DMS153 treated with DMSO at 0.1 percent for 48 hours (cell line): ENCODE data around the gene SLC1A2.

Source experiments
- DNase-seq: peaks from one replicate; lab custom pipeline; 2025; ENCODE audit not compliant: unreplicated experiment; lab: John Stamatoyannopoulos, UW

Gene SLC1A2

GRCh38 chr11:35414311-35414710, 5.0 kb downstream of the SLC1A2 start:
- DNase-seq: no peak

- no peak for DNase-seq
These were observed 5.8 kb downstream of the SLC1A2 start for GRCh38 chr11:35413598-35413997.

GRCh38 chr11:35412285-35412684, 7.1 kb downstream of the SLC1A2 start:
- DNase-seq: no peak

GRCh38 chr11:35407041-35407440, 12.3 kb downstream of the SLC1A2 start:
- DNase-seq: no peak

GRCh38 chr11:35404388-35404775, 15.0 kb downstream of the SLC1A2 start:
- DNase-seq: no peak

GRCh38 chr11:35403765-35404387, 15.5 kb downstream of the SLC1A2 start:
- DNase-seq: no peak

GRCh38 chr11:35402751-35403660, 16.4 kb downstream of the SLC1A2 start:
- DNase-seq: no peak

GRCh38 chr11:35398881-35399280, 20.5 kb downstream of the SLC1A2 start:
- no peak for DNase-seq

- DNase-seq: no peak
These were observed 24.4 kb downstream of the SLC1A2 start for GRCh38 chr11:35394941-35395340.

- DNase-seq: no peak
These were observed 26.3 kb downstream of the SLC1A2 start for GRCh38 chr11:35393098-35393497.

- peak; percentile 52 for DNase-seq
These were observed 27.3 kb downstream of the SLC1A2 start for GRCh38 chr11:35391922-35392688.

- no peak for DNase-seq
These were observed 28.3 kb downstream of the SLC1A2 start for GRCh38 chr11:35390737-35391682.

GRCh38 chr11:35389897-35390465, 29.4 kb downstream of the SLC1A2 start:
- peak; percentile 28 for DNase-seq

GRCh38 chr11:35389112-35389511, 30.2 kb downstream of the SLC1A2 start:
- no peak for DNase-seq

- no peak for DNase-seq
These were observed 31.3 kb downstream of the SLC1A2 start for GRCh38 chr11:35388061-35388460.

- no peak for DNase-seq
These were observed 32.0 kb downstream of the SLC1A2 start for GRCh38 chr11:35387111-35387982.

- no peak for DNase-seq
These were observed 35.4 kb downstream of the SLC1A2 start for GRCh38 chr11:35383953-35384352.

GRCh38 chr11:35381709-35382322, 37.5 kb downstream of the SLC1A2 start:
- no peak for DNase-seq

GRCh38 chr11:35380603-35381002, 38.8 kb downstream of the SLC1A2 start:
- DNase-seq: no peak
